Astrocyte (in vitro differentiated cells and primary cell): ENCODE measurements around the gene AUP1. TPM values are rescaled to one million over a fixed set of nuclear protein-coding genes. Genes with fewer than 3 reads are reported as not detected.
A peak's percentile ranks its signal among the peaks of the same experiment; 100 is the strongest.
"Not testable (repeated sequence)": the region's sequence is repeated elsewhere in the genome, so short reads cannot be mapped to it uniquely, and the experiment has no call there.

Experiments used
- DNase-seq: peaks from one replicate; pipeline ENCODE4 v3.0.0-alpha.2; 2010; ENCODE audit warnings: low read depth
- FAIRE-seq: peaks from 2 replicates; lab custom pipeline; 2011; peaks lifted over from hg19 to GRCh38; lab: Jason Lieb, UNC
- H2AFZ ChIP-seq: 2 replicates; pipeline ENCODE4 v1.6.0; 2012; ENCODE audit warnings: low read depth, low read length, inconsistent platforms
- H3K27ac ChIP-seq: 2 replicates; pipeline ENCODE4 v1.5.1; 2011; ENCODE audit warnings: low read depth, low read length, inconsistent platforms
- H3K27me3 ChIP-seq: 2 replicates; pipeline ENCODE4 v1.6.0; 2011; ENCODE audit warnings: low read length, inconsistent platforms; ENCODE audit not compliant: insufficient read depth
- H3K36me3 ChIP-seq: 2 replicates; pipeline ENCODE4 v1.5.1; 2011; ENCODE audit warnings: low read length, inconsistent platforms; ENCODE audit not compliant: insufficient read depth
- H3K4me1 ChIP-seq: 2 replicates; pipeline ENCODE4 v1.5.1; 2011; ENCODE audit warnings: low read length, inconsistent platforms; ENCODE audit not compliant: insufficient read depth
- H3K4me2 ChIP-seq: 2 replicates; pipeline ENCODE4 v1.6.0; 2012; ENCODE audit warnings: low read length, inconsistent platforms
- H3K4me3 ChIP-seq: 2 replicates; pipeline ENCODE4 v1.5.1; 2011; ENCODE audit warnings: low read depth, mild to moderate bottlenecking, low read length, inconsistent platforms; ENCODE audit not compliant: insufficient read depth
- H3K79me2 ChIP-seq: 2 replicates; pipeline ENCODE4 v1.6.0; 2012; ENCODE audit warnings: mild to moderate bottlenecking, low read length, inconsistent platforms; ENCODE audit not compliant: insufficient read depth
- H3K9ac ChIP-seq: 2 replicates; pipeline ENCODE4 v1.6.0; 2012; ENCODE audit warnings: mild to moderate bottlenecking, low read length, inconsistent platforms
- H3K9me3 ChIP-seq: 2 replicates; pipeline ENCODE4 v1.5.1; 2012; ENCODE audit warnings: low read depth, mild to moderate bottlenecking, low read length, inconsistent platforms; ENCODE audit not compliant: insufficient read depth
- H4K20me1 ChIP-seq: 2 replicates; pipeline ENCODE4 v1.6.0; 2012; ENCODE audit warnings: low read length, inconsistent platforms; ENCODE audit not compliant: insufficient read depth
- H3K27ac Mint-ChIP-seq: one replicate; pipeline ENCODE4 v1.8.0; 2021; ENCODE audit warnings: mild to moderate bottlenecking, mixed read lengths; ENCODE audit not compliant: unreplicated experiment
- H3K27me3 Mint-ChIP-seq: one replicate; pipeline ENCODE4 v1.8.0; 2021; ENCODE audit warnings: low read depth, mixed read lengths; ENCODE audit not compliant: unreplicated experiment
- H3K36me3 Mint-ChIP-seq: one replicate; pipeline ENCODE4 v1.8.0; 2021; ENCODE audit warnings: low read depth, mixed read lengths; ENCODE audit not compliant: unreplicated experiment
- H3K4me1 Mint-ChIP-seq: one replicate; pipeline ENCODE4 v1.8.0; 2021; ENCODE audit warnings: low read depth, mixed read lengths; ENCODE audit not compliant: unreplicated experiment
- H3K4me3 Mint-ChIP-seq: one replicate; pipeline ENCODE4 v1.8.0; 2021; ENCODE audit warnings: mild to moderate bottlenecking, moderate library complexity, mixed read lengths; ENCODE audit not compliant: unreplicated experiment
- H3K9me3 Mint-ChIP-seq: one replicate; pipeline ENCODE4 v1.8.0; 2021; ENCODE audit warnings: mild to moderate bottlenecking, mixed read lengths; ENCODE audit not compliant: unreplicated experiment
- CTCF ChIP-seq: IDR thresholded peaks from 2 replicates; pipeline ENCODE4 v1.5.1; 2011; ENCODE audit warnings: low read depth, mild to moderate bottlenecking, inconsistent platforms, low read length, moderate library complexity; ENCODE audit not compliant: insufficient read depth
- EZH2 ChIP-seq: IDR thresholded peaks from 2 replicates; pipeline ENCODE4 v1.6.1; 2012; ENCODE audit warnings: mild to moderate bottlenecking, low read length, inconsistent platforms; ENCODE audit not compliant: insufficient read depth
- total RNA-seq: library from RNA; stranded (reverse); gene quantifications from 2 replicates; pipeline ENCODE4 v1.2.1, GENCODE V29; 2021

Gene AUP1
- total RNA-seq, 1 donor from 2014 or later: 82.5 TPM

- no peaks in the 10 kb centered on the region for H3K27me3 Mint-ChIP-seq
- H3K36me3 ChIP-seq: peaks cover 6% of the 10 kb centered on the region
- H3K27me3 ChIP-seq: no peaks in the 10 kb centered on the region
- H3K4me2 ChIP-seq: no peak overlapping the region
- H3K27ac ChIP-seq: no peak overlapping the region
- no peaks in the 10 kb centered on the region for H3K79me2 ChIP-seq
- no peaks in the 10 kb centered on the region for H3K9me3 ChIP-seq
- H3K4me3 Mint-ChIP-seq: no peak overlapping the region
- H3K27ac Mint-ChIP-seq: no peak overlapping the region
- H3K4me3 ChIP-seq: no peak overlapping the region
- peaks cover 35% of the 10 kb centered on the region for H3K36me3 Mint-ChIP-seq
- no peak overlapping the region for H3K9ac ChIP-seq
- no peak for TF ChIP-seq CTCF
- no peak for TF ChIP-seq EZH2
- peaks cover 7% of the 10 kb centered on the region for H4K20me1 ChIP-seq
- H3K4me1 ChIP-seq: peaks cover 4% of the 10 kb centered on the region
- no peak overlapping the region for H2AFZ ChIP-seq
- peaks cover 9% of the 10 kb centered on the region for H3K4me1 Mint-ChIP-seq
- DNase-seq: no peak
- no peak for FAIRE-seq
- no peaks in the 10 kb centered on the region for H3K9me3 Mint-ChIP-seq
These were observed 39.6 kb downstream of the AUP1 start for GRCh38 chr2:74489906-74490305.

GRCh38 chr2:74488643-74489481 lies 40.6 kb downstream of the AUP1 start:
- Mint-ChIP-seq H3K9me3 (no peaks in the 10 kb centered on the region), H3K36me3 (peaks cover 36% of the 10 kb centered on the region), H3K4me3 (peak overlapping the region; percentile 68), H3K27me3 (no peaks in the 10 kb centered on the region), H3K27ac (peak overlapping the region; percentile 27), H3K4me1 (peaks cover 9% of the 10 kb centered on the region)
- peaks cover 4% of the 10 kb centered on the region for H3K4me1 ChIP-seq
- H2AFZ ChIP-seq: no peak overlapping the region
- no peak overlapping the region for H3K27ac ChIP-seq
- H3K4me3 ChIP-seq: no peak overlapping the region
- TF ChIP-seq EZH2 (no peak), CTCF (no peak)
- peaks cover 7% of the 10 kb centered on the region for H4K20me1 ChIP-seq
- DNase-seq (no peak), FAIRE-seq (no peak)
- no peaks in the 10 kb centered on the region for H3K79me2 ChIP-seq
- no peak overlapping the region for H3K4me2 ChIP-seq
- no peaks in the 10 kb centered on the region for H3K27me3 ChIP-seq
- H3K9ac ChIP-seq: no peak overlapping the region
- H3K36me3 ChIP-seq: peaks cover 6% of the 10 kb centered on the region
- no peaks in the 10 kb centered on the region for H3K9me3 ChIP-seq

- Mint-ChIP-seq H3K4me1 (peaks cover 8% of the 10 kb centered on the region), H3K9me3 (no peaks in the 10 kb centered on the region), H3K36me3 (peaks cover 18% of the 10 kb centered on the region), H3K27ac (no peak overlapping the region), H3K4me3 (peak overlapping the region; percentile 21), H3K27me3 (no peaks in the 10 kb centered on the region)
- H3K79me2 ChIP-seq: peaks cover 20% of the 10 kb centered on the region
- H3K9me3 ChIP-seq: no peaks in the 10 kb centered on the region
- no peak overlapping the region for H3K4me3 ChIP-seq
- H3K36me3 ChIP-seq: peaks cover 5% of the 10 kb centered on the region
- TF ChIP-seq EZH2: no peak
- TF ChIP-seq CTCF: no peak
- no peak overlapping the region for H3K27ac ChIP-seq
- peaks cover 8% of the 10 kb centered on the region for H3K4me1 ChIP-seq
- H3K9ac ChIP-seq: no peak overlapping the region
- no peak overlapping the region for H2AFZ ChIP-seq
- no peak for DNase-seq
- peaks cover 13% of the 10 kb centered on the region for H4K20me1 ChIP-seq
- no peak for FAIRE-seq
- no peaks in the 10 kb centered on the region for H3K27me3 ChIP-seq
- no peak overlapping the region for H3K4me2 ChIP-seq
These were observed 43.4 kb downstream of the AUP1 start for GRCh38 chr2:74486141-74486540.

- H2AFZ ChIP-seq: peak overlapping the region; percentile 95
- not testable (repeated sequence) for H3K36me3 Mint-ChIP-seq, H3K9me3 Mint-ChIP-seq, H3K4me1 Mint-ChIP-seq, H3K27me3 Mint-ChIP-seq, DNase-seq, FAIRE-seq, H3K9me3 ChIP-seq, H3K36me3 ChIP-seq, H3K27ac ChIP-seq, H3K27me3 ChIP-seq
- H3K9ac ChIP-seq: peak overlapping the region; percentile 88
- peak overlapping the region; percentile 97 for H3K4me3 ChIP-seq
- peak overlapping the region; percentile 97 for H3K4me2 ChIP-seq
- peaks cover 15% of the 10 kb centered on the region for H3K4me1 ChIP-seq
- peaks cover 13% of the 10 kb centered on the region for H4K20me1 ChIP-seq
- Mint-ChIP-seq H3K27ac (peak overlapping the region; percentile 89), H3K4me3 (peak overlapping the region; percentile 98)
- H3K79me2 ChIP-seq: peaks cover 37% of the 10 kb centered on the region
These were observed 45.8 kb downstream of the AUP1 start for GRCh38 chr2:74483675-74484164.
